Measurements from ENCODE around the gene GLMP.
A peak's percentile ranks its signal among the peaks of the same experiment; 100 is the strongest.

Gene GLMP

GRCh38 chr1:156285437-156285836, 10.0 kb downstream of the GLMP start:
- no peak for DNase-seq

GRCh38 chr1:156284757-156285156, 10.7 kb downstream of the GLMP start:
- DNase-seq, result no peak

- DNase-seq, result no peak
These were observed 11.4 kb downstream of the GLMP start, which contains the start of gene TMEM79 for GRCh38 chr1:156284112-156284511. TMEM79 (plus strand) TSS chr1:156284325; CDS start chr1:156285227, 902 bp downstream.

GRCh38 chr1:156283521-156283920, 12.0 kb downstream of the GLMP start:
- DNase-seq, result no peak

GRCh38 chr1:156282479-156283222, 12.8 kb downstream of the GLMP start, which contains the start of gene SMG5:
SMG5 (minus strand) TSS chr1:156282825; CDS start chr1:156282680, 145 bp downstream.
- DNase-seq, result peak; percentile 89 to 97

GRCh38 chr1:156281693-156282478, 13.6 kb downstream of the GLMP start:
- DNase-seq, result peak in 1 of 2 donors; percentile 2

- DNase-seq, result peak in 1 of 2 donors; percentile 56
These were observed 14.2 kb downstream of the GLMP start for GRCh38 chr1:156281281-156281680.

- DNase-seq, result no peak
These were observed 15.6 kb downstream of the GLMP start for GRCh38 chr1:156279837-156280236.

GRCh38 chr1:156276966-156277381, 18.5 kb downstream of the GLMP start:
- no peak for DNase-seq

GRCh38 chr1:156276532-156276931, 18.9 kb downstream of the GLMP start:
- no peak for DNase-seq

- DNase-seq, result no peak
These were observed 25.2 kb downstream of the GLMP start for GRCh38 chr1:156270314-156270713.

- DNase-seq, result no peak
These were observed 27.1 kb downstream of the GLMP start for GRCh38 chr1:156268336-156268735.

GRCh38 chr1:156266051-156266450, 29.4 kb downstream of the GLMP start:
- no peak for DNase-seq

- no peak for DNase-seq
These were observed 32.2 kb downstream of the GLMP start for GRCh38 chr1:156263288-156263655.

GRCh38 chr1:156262461-156263287, 32.8 kb downstream of the GLMP start:
- no peak for DNase-seq

GRCh38 chr1:156260896-156261295, 34.6 kb downstream of the GLMP start:
- DNase-seq, result no peak

- peak in 1 of 2 donors; percentile 38 for DNase-seq
These were observed 35.7 kb downstream of the GLMP start for GRCh38 chr1:156259805-156260204.

- DNase-seq, result no peak
These were observed 36.6 kb downstream of the GLMP start for GRCh38 chr1:156258859-156259258.

- DNase-seq, result peak in 1 of 2 donors; percentile 77
These were observed 37.8 kb downstream of the GLMP start for GRCh38 chr1:156257711-156258110.

- no peak for DNase-seq
These were observed 41.8 kb downstream of the GLMP start for GRCh38 chr1:156253634-156254033.

GRCh38 chr1:156251527-156251926, 44.0 kb downstream of the GLMP start:
- DNase-seq, result peak in 1 of 2 donors; percentile 72

- DNase-seq, result no peak
These were observed 45.9 kb downstream of the GLMP start for GRCh38 chr1:156249593-156249992.

- no peak for DNase-seq
These were observed 47.2 kb downstream of the GLMP start for GRCh38 chr1:156248323-156248683.

Data from bone marrow (tissue), 2 donors.